ENCODE results near the gene ALDOB.

The ALDOB gene

GRCh38 chr9:101435601-101436079 is at the start of gene ALDOB:
ALDOB (minus strand) TSS chr9:101435774; CDS start chr9:101430887, 4,887 bp downstream.
- no peak for TF ChIP-seq CTCF (IDR thresholded peaks at IDR 0.05; ENCODE audit: insufficient read depth, low read depth, low read length, missing control alignments)
- DNase-seq (ENCODE audit: low read depth), result no peak
- H3K4me3 ChIP-seq (ENCODE audit: low read length), result no peak within 1 kb of the TSS

GRCh38 chr9:101484046-101484445 is 48.5 kb upstream of the ALDOB start:
- no peak for TF ChIP-seq CTCF (IDR thresholded peaks at IDR 0.05; ENCODE audit: insufficient read depth, low read depth, low read length, missing control alignments)
- H3K4me3 ChIP-seq (ENCODE audit: low read length), result no peak overlapping the region
- no peak for DNase-seq (ENCODE audit: low read depth)

DNA sequence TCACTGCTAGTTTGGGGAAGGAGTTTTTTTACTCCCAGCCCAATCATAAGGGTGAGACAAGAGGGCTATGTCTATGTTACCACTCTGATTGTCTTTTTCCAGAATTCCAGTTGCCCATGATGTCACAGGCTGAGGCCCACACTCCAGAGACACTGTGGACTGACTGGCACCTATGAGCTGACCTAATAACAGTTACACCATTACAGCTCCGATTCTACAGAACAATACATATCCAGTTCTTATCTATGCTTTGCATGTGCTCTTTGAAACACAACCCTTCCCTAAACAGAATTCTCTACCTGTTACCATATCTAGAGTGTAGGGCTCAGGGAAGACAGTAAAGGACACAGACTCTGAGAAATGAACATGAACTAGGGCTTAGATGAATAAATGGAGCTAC is 45.7 kb upstream of the ALDOB start:
- no peak for DNase-seq (ENCODE audit: low read depth)
- H3K4me3 ChIP-seq (ENCODE audit: low read length), result no peak overlapping the region
- no peak for TF ChIP-seq CTCF (IDR thresholded peaks at IDR 0.05; ENCODE audit: insufficient read depth, low read depth, low read length, missing control alignments)

GRCh38 chr9:101480386-101480785 is 44.8 kb upstream of the ALDOB start:
- no peak for TF ChIP-seq CTCF (IDR thresholded peaks at IDR 0.05; ENCODE audit: insufficient read depth, low read depth, low read length, missing control alignments)
- DNase-seq (ENCODE audit: low read depth), result peak; percentile 87
- peak overlapping the region; percentile 27 for H3K4me3 ChIP-seq (ENCODE audit: low read length)

- H3K4me3 ChIP-seq (ENCODE audit: low read length), result peak overlapping the region; percentile 27
- DNase-seq (ENCODE audit: low read depth), result peak; percentile 97
- TF ChIP-seq CTCF (IDR thresholded peaks at IDR 0.05; ENCODE audit: insufficient read depth, low read depth, low read length, missing control alignments), result no peak
These were observed 43.9 kb upstream of the ALDOB start for GRCh38 chr9:101479338-101480030.

- no peak for TF ChIP-seq CTCF (IDR thresholded peaks at IDR 0.05; ENCODE audit: insufficient read depth, low read depth, low read length, missing control alignments)
- H3K4me3 ChIP-seq (ENCODE audit: low read length), result no peak overlapping the region
- peak; percentile 71 for DNase-seq (ENCODE audit: low read depth)
These were observed 43.3 kb upstream of the ALDOB start for GRCh38 chr9:101478906-101479305.

DNA sequence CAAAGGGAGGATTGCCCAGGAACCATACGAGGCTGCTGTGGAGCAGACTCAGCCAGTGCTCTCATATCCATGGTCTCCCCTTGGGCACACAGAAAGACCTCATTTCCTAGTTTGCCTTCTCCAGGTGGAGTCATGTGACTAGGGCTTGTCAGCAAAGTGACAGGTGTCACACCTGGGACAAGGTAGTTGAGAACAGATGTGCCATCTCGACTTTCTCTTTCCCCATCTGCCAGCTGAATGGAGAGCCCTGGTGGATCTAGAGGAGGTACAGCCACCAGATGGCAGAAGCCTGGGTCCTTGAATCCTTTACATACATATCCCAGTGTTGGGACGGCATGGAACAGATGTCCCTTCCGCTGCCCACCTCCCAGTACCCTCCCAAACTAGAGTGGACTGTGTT is 42.9 kb upstream of the ALDOB start:
- H3K4me3 ChIP-seq (ENCODE audit: low read length), result no peak overlapping the region
- no peak for DNase-seq (ENCODE audit: low read depth)
- TF ChIP-seq CTCF (IDR thresholded peaks at IDR 0.05; ENCODE audit: insufficient read depth, low read depth, low read length, missing control alignments), result peak; percentile 43
